Measurements from ENCODE around the gene BRSK2.

BRSK2 gene

DNA sequence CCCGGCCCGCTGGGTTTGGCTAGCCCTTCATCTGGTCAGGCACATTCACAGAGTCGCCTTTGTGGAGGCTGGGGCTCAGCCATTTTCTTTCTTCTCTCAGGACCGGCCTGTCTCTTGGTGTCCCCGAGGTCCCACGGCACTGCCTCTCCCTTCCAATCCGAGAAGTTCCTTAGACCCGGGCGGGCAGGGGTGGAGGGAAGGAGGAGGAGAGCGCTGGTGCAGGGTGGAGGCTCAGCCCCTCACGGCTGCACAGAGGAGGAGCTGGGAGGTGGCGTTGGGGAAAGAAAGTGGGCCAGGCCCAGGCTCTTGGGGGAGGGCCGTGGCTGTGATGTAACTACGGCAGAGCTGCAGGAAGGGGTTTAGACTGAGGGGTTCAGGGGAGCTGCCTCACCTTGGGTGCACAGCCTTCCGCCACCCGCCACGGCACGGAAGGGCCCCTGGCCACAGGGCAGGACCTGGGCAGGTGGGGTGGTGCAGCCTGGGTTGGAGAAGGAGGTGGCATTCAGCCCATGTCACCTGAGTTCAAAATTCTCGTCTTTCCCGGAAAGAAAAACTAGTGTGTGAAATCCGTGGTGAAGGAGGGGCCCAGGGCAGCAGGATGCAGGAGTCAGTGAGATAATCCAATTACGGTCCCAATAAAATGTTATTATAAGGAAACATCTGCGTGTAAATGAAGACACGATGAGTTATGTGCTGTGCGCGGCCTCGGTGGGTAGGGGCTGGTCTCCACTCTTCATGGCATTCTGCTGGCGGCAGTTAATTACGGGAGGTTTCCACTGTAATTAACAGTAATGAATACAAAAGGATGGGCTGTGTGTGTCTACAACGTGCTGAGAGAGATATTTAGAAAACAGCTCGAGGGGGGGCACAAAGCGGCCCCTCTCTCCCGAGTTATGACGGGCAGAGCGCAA, 1.7 kb downstream of the BRSK2 start:
- peak; percentile 39 to 76 for DNase-seq (ENCODE audit: low spot score in 2 of 2)
- peak overlapping the region; percentile 63 for H3K4me3 ChIP-seq
- H3K9me3 ChIP-seq: no peaks in the 10 kb centered on the region
- in situ Hi-C loops (cut with MboI; ENCODE audit: low sequenced_read_pairs): no loop called here
- H3K27me3 ChIP-seq (ENCODE audit: low read depth): no peaks in the 10 kb centered on the region
- H3K36me3 ChIP-seq (replicated peaks): no peaks in the 10 kb centered on the region; the same call in 1 of the 2 replicates
- peaks cover 11% of the 10 kb centered on the region; the same call in 1 of the 2 replicates for H3K4me1 ChIP-seq

DNA sequence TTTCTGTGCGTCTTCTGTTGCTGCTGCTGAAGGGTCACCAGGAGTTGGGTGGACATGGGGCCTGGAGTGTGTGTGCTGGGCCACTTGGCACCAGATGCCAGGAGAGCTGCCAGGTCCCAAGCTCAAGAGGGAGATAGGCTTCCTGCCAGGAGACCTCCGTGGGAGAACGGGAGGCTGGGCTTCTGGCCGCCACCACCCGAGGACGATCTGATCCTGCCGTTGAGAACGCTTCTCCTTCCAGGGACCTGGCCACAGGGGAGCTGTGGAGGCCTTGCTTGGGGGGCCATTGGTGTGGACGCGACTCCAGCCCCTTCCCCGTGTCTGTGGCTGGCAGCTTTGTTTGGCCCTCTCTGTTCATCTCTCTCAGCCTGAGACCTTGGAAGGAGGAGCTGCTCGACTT, 2.4 kb downstream of the BRSK2 start:
- Histone ChIP-seq H3K4me1 (peaks cover 11% of the 10 kb centered on the region; the same call in 1 of the 2 replicates), H3K9me3 (no peaks in the 10 kb centered on the region), H3K36me3 (replicated peaks) (no peaks in the 10 kb centered on the region; the same call in 1 of the 2 replicates), H3K27me3 (ENCODE audit: low read depth) (no peaks in the 10 kb centered on the region), H3K4me3 (no peak overlapping the region)
- in situ Hi-C loops (cut with MboI; ENCODE audit: low sequenced_read_pairs): no loop called here
- DNase-seq (ENCODE audit: low spot score in 2 of 2): no peak

DNA sequence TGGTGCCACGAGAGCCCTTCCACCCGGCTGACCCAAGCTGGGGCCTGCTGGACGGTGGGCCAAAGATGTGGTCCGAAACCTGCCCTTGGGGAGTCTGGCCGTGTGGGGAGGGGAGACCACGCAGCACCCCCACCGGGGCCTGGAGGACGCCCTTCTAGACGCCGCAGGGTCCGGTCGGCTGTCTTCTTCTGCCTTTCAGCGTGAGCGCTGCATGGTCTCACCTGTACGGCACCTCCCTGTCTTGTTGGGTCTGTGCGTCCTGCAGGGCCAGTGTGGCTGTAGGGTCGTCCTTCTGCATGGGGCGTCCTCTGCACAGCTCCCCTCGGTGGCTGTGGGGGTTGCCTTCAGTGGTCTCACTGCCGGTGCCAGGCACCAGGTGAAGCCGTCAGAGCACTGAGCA, 2.8 kb downstream of the BRSK2 start:
- no peaks in the 10 kb centered on the region; the same call in 1 of the 2 replicates for H3K36me3 ChIP-seq (replicated peaks)
- peaks cover 11% of the 10 kb centered on the region; the same call in 1 of the 2 replicates for H3K4me1 ChIP-seq
- H3K9me3 ChIP-seq: no peaks in the 10 kb centered on the region
- no peak for DNase-seq (ENCODE audit: low spot score in 2 of 2)
- no peaks in the 10 kb centered on the region for H3K27me3 ChIP-seq (ENCODE audit: low read depth)
- H3K4me3 ChIP-seq: no peak overlapping the region
- in situ Hi-C loops (cut with MboI; ENCODE audit: low sequenced_read_pairs): no loop called here

DNA sequence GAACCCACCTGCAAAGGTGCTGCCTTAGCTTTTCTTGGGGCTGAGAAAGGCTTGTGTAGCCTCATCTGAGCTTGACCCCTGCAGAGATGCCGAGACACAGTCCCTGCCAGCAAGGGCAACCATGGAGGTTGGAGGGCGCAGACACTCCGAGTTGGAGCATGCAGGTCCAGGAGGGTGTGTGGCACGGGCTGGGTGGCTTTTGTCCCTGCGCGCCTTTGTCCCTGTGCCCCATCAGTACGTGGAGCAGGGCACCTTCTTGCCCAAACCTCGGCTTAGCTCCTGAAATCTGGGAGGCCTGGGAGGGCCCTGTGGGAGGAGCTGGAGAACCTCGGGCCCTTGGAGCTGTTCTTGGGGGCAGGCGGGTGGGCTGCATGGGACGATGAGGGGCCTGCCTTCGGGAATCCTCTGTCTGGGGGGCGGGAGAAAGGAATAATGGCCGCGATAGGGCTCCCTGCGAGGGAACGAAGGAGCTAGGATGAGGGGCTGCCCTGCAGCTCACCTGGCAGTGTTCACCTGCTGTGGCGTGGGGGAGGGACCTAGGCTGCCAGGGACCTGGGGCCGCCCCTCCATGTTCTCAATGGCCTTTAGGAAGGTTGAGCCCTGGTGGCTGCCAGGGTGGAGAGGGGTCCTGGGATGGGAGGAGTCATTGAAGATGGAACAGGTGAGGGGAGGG, 3.4 kb downstream of the BRSK2 start:
- Histone ChIP-seq H3K36me3 (replicated peaks) (no peaks in the 10 kb centered on the region; the same call in 1 of the 2 replicates), H3K9me3 (no peaks in the 10 kb centered on the region), H3K4me3 (no peak overlapping the region), H3K4me1 (peaks cover 11% of the 10 kb centered on the region; the same call in 1 of the 2 replicates), H3K27me3 (ENCODE audit: low read depth) (no peaks in the 10 kb centered on the region)
- in situ Hi-C loops (cut with MboI; ENCODE audit: low sequenced_read_pairs): no loop called here
- no peak for DNase-seq (ENCODE audit: low spot score in 2 of 2)

DNA sequence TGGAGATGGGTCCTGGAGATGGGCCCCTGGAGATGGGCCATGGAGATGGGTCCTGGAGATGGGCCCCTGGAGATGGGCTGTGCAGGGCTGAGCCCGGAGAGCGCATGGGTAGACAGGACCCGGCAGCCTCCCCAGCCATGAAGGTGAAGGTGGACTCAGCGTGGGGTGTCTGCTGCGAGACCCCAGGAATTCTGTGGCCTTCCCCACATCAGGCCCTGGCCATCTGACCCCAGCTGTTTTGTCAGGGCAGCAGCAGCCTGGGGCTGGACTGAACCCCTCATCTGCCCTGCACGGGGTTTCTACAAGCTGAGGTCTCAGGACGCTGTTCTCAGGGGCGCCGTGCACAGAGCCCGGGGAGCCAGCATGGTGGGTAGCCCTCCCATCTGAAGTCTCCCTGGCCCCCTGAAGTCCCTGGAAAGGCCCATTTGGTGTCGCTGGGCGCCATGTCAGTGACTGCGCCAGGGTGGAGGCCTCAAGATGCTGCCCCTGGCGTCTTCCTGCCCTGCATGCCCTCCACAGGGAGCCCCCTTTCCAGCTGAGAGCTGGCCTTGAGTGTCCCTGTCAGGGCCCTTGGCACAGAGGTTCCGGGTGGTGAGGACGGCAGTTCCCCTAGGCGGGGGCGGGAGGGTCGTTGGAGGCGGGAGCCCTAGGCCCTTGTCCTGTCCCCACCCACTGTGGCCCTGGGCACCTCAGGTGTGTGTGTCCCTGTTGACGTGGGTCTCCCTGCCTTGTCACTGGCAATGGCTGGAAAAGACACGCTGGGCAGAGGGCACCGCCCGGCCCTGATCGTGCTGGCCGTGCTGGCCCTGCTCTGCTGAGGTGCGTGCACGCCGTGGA, 5.4 kb downstream of the BRSK2 start:
- Histone ChIP-seq H3K9me3 (no peaks in the 10 kb centered on the region), H3K4me3 (no peak overlapping the region), H3K4me1 (peaks cover 3% of the 10 kb centered on the region; the same call in 1 of the 2 replicates), H3K36me3 (replicated peaks) (no peaks in the 10 kb centered on the region; the same call in 1 of the 2 replicates), H3K27me3 (ENCODE audit: low read depth) (no peaks in the 10 kb centered on the region)
- in situ Hi-C loops (cut with MboI; ENCODE audit: low sequenced_read_pairs): no loop called here
- DNase-seq (ENCODE audit: low spot score in 2 of 2): no peak

DNA sequence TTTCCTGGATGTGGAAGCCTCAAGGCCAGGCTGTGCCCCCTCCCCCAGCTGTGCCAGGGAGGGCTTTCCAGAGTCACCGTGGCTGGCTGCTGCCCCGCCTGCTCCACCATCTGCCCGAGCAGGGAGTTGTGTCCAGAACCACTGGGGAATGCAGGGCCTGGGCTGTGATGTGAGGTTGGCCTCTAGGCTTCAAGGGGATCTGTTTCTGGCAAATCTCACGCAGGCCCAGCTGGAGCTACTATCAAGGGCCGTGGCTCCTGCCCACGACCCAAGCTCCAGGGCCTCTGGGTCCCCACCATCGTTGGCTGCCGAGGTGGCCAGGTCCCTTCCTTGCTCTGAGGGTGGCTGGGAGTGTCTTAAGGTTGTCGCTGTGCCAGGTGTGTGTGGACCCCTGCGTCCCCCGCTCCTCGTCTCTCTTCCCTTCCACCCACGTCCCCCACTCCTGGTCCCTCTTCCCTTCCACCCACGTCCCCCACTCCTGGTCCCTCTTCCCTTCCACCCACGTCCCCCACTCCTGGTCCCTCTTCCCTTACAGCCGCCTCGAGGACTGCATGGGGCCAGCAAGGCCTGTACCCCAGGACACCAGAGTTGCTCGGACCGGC, 6.1 kb downstream of the BRSK2 start:
- DNase-seq (ENCODE audit: low spot score in 2 of 2): no peak
- H3K9me3 ChIP-seq: no peaks in the 10 kb centered on the region
- in situ Hi-C loops (cut with MboI; ENCODE audit: low sequenced_read_pairs): no loop called here
- no peaks in the 10 kb centered on the region; the same call in 1 of the 2 replicates for H3K36me3 ChIP-seq (replicated peaks)
- no peak overlapping the region for H3K4me3 ChIP-seq
- H3K27me3 ChIP-seq (ENCODE audit: low read depth): no peaks in the 10 kb centered on the region
- H3K4me1 ChIP-seq: peaks cover 3% of the 10 kb centered on the region; the same call in 1 of the 2 replicates

DNA sequence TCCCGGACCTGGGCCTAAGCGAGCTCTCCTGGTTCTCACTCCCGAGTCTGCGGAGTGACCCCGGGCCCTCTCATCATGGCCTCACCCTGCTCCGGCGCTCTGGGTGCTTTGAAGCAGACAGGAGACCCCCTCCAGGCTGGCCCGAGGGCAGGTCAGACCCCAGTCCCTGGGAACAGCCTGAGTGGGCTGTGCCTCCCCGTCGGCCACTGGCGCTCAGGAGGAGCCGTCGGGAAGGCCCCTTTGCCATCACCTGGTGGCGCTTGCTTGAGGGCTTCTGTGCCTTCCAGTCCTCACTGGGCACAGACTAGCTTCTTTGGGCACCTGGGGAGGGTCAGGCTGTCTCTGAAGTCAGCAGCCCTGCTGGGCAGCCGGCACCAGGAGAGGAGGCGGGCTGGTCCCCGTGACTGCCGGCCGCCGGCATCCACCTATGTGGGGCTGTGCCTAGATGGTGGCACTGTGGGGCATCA, 6.7 kb downstream of the BRSK2 start:
- Histone ChIP-seq H3K27me3 (ENCODE audit: low read depth) (no peaks in the 10 kb centered on the region), H3K4me3 (no peak overlapping the region), H3K4me1 (peaks cover under 1% of the 10 kb centered on the region; the same call in 1 of the 2 replicates), H3K9me3 (no peaks in the 10 kb centered on the region), H3K36me3 (replicated peaks) (no peaks in the 10 kb centered on the region; the same call in 1 of the 2 replicates)
- in situ Hi-C loops (cut with MboI; ENCODE audit: low sequenced_read_pairs): no loop called here
- DNase-seq (ENCODE audit: low spot score in 2 of 2): no peak

DNA sequence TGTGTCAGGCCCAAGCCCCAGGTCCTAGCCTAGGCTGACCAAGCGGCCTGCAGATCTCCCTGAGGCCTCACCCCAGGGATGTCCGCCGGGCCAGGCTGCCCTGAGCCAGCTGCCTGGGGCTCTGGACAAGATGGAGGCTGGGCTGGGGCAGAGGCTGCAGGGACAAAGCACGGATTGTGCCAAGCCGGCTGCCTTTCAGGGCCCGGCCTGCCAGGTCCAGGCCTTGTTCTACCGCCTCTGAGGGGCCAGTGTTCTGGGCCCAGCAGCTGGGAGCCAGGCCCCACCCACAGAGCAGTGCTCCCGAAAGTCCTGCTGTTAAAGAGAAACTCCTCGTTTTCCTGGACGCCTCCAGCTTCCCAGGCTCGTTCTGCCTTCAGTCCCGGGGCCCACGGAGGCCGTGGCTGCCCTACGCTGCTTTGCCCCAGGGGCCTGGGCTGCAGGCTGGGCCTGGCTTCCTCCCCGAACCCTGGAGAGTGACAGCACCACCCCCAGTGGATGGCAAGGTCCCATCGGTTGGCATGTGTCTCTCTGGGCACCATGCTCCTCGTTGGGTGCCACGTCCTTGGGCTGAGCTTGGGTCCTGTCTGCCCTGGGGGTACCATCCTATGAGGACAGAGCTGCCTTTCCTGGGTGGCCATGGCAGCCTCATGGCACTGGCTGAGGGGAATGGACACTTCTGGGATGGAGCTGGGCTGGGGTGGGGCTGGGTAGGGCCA, 7.6 kb downstream of the BRSK2 start:
- no peak for DNase-seq (ENCODE audit: low spot score in 2 of 2)

DNA sequence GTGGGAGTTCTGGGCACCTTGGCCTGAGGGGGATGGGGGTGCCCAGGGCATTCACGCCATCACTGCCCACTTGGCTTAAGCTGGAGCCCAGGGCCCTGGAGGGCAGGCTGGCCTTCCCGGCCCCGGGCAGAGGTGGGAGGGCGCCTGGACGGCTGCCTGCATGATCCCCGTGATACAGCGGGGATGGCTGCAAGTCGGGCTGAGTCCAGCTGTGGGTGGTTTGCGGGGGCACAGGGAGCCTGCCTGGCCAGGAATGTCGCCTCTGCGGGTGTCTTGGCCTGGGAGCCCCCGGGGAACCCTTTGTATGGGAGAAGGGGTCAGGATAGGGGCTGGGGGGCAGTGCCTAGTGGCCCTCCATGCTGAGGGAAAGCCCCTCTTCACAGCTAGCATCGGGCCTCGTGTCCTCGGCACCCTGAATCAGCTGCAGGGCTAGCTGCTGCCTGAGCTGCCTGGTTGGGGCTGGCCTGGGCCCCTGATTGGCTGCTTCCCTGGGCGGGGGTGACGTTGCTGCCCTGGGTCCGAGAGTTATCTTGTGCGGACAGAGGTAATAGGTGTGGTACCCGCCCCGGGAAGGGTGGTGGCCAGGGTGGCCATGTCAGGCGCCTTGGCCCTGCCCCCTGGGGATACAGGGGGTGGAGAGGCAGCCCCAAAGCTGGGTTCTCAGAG, 8.3 kb downstream of the BRSK2 start:
- in situ Hi-C loops (cut with MboI; ENCODE audit: low sequenced_read_pairs): no loop called here
- no peaks in the 10 kb centered on the region for H3K27me3 ChIP-seq (ENCODE audit: low read depth)

More for the DNA sequence above, 7.6 kb downstream of the BRSK2 start:
- Histone ChIP-seq H3K36me3 (replicated peaks) (no peaks in the 10 kb centered on the region; the same call in 1 of the 2 replicates), H3K4me1 (no peaks in the 10 kb centered on the region), H3K4me3 (no peak overlapping the region), H3K9me3 (no peaks in the 10 kb centered on the region), H3K27me3 (ENCODE audit: low read depth) (no peaks in the 10 kb centered on the region)
- in situ Hi-C loops (cut with MboI; ENCODE audit: low sequenced_read_pairs): no loop called here

DNA sequence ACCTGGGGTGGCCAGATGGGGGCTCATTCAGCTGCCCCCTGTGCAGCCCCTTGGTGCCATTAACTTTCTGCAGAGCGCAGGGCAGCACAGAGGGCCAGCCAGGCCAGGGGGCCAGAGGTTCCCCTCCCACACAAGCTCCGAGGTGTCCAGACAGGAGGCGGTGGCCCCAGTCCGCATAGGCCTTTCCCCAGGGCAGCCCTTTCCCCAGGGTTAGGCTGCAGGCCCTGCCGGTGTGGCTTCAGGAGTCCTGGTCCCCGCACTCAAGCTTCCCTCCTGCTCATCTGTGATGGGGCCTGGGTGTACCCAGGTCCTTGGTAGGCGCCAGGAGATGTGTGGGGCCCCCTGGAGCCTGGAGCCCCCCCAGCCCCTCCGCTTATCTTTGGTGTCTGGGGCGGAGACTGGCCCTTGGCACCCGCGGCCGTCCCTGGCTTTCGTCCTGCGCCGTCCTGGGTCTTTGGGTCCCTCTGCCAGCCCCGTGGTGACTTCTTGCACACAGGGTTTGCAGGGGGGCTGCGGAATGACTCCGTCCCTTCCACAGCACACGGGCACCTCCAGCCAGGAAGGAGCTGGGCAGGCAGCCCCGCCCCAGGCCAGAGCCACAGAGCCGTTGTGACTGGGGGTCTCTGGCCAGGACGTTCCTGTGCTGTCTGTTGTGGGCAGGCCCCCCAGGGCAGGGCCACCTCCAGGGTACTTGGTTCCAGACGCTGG, 8.9 kb downstream of the BRSK2 start:
- Histone ChIP-seq H3K36me3 (replicated peaks) (no peaks in the 10 kb centered on the region), H3K27me3 (ENCODE audit: low read depth) (no peaks in the 10 kb centered on the region), H3K9me3 (no peaks in the 10 kb centered on the region), H3K4me3 (no peak overlapping the region), H3K4me1 (no peaks in the 10 kb centered on the region)
- no peak for DNase-seq (ENCODE audit: low spot score in 2 of 2)
- in situ Hi-C loops (cut with MboI; ENCODE audit: low sequenced_read_pairs): no loop called here

More for the DNA sequence above, 8.3 kb downstream of the BRSK2 start:
- no peak for DNase-seq (ENCODE audit: low spot score in 2 of 2)
- Histone ChIP-seq H3K9me3 (no peaks in the 10 kb centered on the region), H3K4me3 (no peak overlapping the region), H3K36me3 (replicated peaks) (no peaks in the 10 kb centered on the region), H3K4me1 (no peaks in the 10 kb centered on the region)

DNA sequence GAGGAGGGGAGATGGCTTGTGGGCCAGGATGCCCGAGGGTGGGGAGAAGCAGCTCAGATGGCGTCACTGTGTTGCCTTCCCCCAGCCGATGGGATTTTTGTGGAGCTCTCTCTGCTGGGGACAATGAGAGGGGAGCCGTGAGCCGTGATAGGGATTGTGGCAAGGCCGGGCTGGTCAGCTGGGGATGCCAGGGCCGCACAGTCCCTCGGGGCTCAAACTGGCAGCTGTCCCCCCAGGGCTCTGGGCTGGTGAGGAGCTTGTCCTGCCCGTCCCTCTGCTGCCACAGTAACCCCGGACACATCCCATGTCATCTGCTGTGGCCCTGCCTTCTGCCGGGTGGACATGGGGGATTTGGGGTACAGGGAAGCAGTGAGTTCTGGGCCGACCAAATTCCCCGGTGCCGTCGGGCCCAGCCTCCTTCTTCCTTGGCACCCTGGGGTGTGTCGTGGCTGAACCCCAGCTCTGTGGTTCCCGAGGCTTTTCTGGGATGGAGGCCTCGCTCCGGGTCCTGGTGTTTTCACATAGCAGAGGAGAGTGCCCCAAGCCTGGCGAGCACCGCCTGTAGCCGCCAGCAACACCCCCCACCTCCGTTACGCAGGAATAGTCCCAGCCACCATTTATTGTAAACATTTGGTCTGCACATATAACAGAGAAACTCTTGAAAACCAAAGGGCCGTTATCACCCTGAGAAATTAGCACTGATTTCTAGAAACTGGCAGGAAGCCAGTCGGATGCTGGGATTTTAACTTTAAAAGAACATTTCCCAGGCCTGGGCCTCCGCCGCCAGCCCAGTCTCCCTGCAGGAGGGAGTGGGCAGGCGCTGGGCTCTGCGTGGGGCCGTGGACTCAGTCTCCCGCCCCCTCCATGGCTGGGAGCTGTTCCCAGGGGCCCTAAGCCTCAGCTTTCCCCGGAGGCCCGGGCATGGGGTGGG, 9.9 kb downstream of the BRSK2 start:
- Histone ChIP-seq H3K4me1 (no peaks in the 10 kb centered on the region), H3K27me3 (ENCODE audit: low read depth) (no peaks in the 10 kb centered on the region), H3K4me3 (no peak overlapping the region), H3K9me3 (no peaks in the 10 kb centered on the region), H3K36me3 (replicated peaks) (no peaks in the 10 kb centered on the region)
- no peak for DNase-seq (ENCODE audit: low spot score in 2 of 2)
- in situ Hi-C loops (cut with MboI; ENCODE audit: low sequenced_read_pairs): no loop called here
